BE2C (cell line): Measurements from ENCODE around the gene NCR3LG1.

Experiments
- DNase-seq: peaks from one replicate; pipeline ENCODE4 v3.0.0-alpha.2; 2020
- H3K27me3 ChIP-seq: fragments of 250-450 bp; sonication (Bioruptor Pico); 2 replicates; pipeline ENCODE4 v1.5.1; 2020; ENCODE audit warnings: mild to moderate bottlenecking
- H3K36me3 ChIP-seq: fragments of 250-450 bp; sonication (Bioruptor Pico); 2 replicates; pipeline ENCODE4 v1.5.1; 2020; ENCODE audit warnings: mild to moderate bottlenecking
- H3K4me1 ChIP-seq: fragments of 250-450 bp; sonication (Bioruptor Pico); 2 replicates; pipeline ENCODE4 v1.5.1; 2020
- H3K4me3 ChIP-seq: 2 replicates; pipeline ENCODE4 v1.5.1; 2011; ENCODE audit warnings: low read depth, low read length
- H3K9me3 ChIP-seq: fragments of 250-450 bp; sonication (Bioruptor Pico); 2 replicates; pipeline ENCODE4 v1.5.1; 2020
- CTCF ChIP-seq: IDR thresholded peaks from 2 replicates; pipeline ENCODE4 v1.5.1; 2012; ENCODE audit warnings: mild to moderate bottlenecking, low read depth, low read length

NCR3LG1 gene

GRCh38 chr11:17405232-17406005, 53.8 kb downstream of the NCR3LG1 start:
- H3K36me3 ChIP-seq = no peaks in the 10 kb centered on the region
- no peaks in the 10 kb centered on the region for H3K9me3 ChIP-seq
- peak; percentile 64 for DNase-seq
- peak; percentile 32 for TF ChIP-seq CTCF
- no peaks in the 10 kb centered on the region for H3K4me1 ChIP-seq
- peak overlapping the region; percentile 11; the same call in 1 of the 2 replicates for H3K4me3 ChIP-seq
- H3K27me3 ChIP-seq = no peaks in the 10 kb centered on the region

- Histone ChIP-seq H3K4me3 (peak overlapping the region; percentile 11; the same call in 1 of the 2 replicates), H3K9me3 (no peaks in the 10 kb centered on the region), H3K4me1 (no peaks in the 10 kb centered on the region), H3K27me3 (no peaks in the 10 kb centered on the region), H3K36me3 (no peaks in the 10 kb centered on the region)
- TF ChIP-seq CTCF = no peak
- DNase-seq = no peak
Measured at GRCh38 chr11:17406082-17406817, 54.6 kb downstream of the NCR3LG1 start.

- no peaks in the 10 kb centered on the region for H3K36me3 ChIP-seq
Measured at GRCh38 chr11:17406818-17407149, 55.2 kb downstream of the NCR3LG1 start.

GRCh38 chr11:17407575-17407974, 56.0 kb downstream of the NCR3LG1 start:
- Histone ChIP-seq H3K27me3 (no peaks in the 10 kb centered on the region), H3K9me3 (no peaks in the 10 kb centered on the region), H3K36me3 (no peaks in the 10 kb centered on the region), H3K4me3 (no peak overlapping the region), H3K4me1 (no peaks in the 10 kb centered on the region)
- no peak for DNase-seq
- no peak for TF ChIP-seq CTCF

More at GRCh38 chr11:17406818-17407149, 55.2 kb downstream of the NCR3LG1 start:
- no peak for TF ChIP-seq CTCF
- Histone ChIP-seq H3K27me3 (no peaks in the 10 kb centered on the region), H3K9me3 (no peaks in the 10 kb centered on the region), H3K4me3 (no peak overlapping the region), H3K4me1 (no peaks in the 10 kb centered on the region)
- DNase-seq = no peak

- TF ChIP-seq CTCF = no peak
- no peak overlapping the region for H3K4me3 ChIP-seq
- H3K9me3 ChIP-seq = no peaks in the 10 kb centered on the region
- no peaks in the 10 kb centered on the region for H3K27me3 ChIP-seq
- H3K36me3 ChIP-seq = no peaks in the 10 kb centered on the region
- no peak for DNase-seq
- H3K4me1 ChIP-seq = no peaks in the 10 kb centered on the region
Measured at GRCh38 chr11:17408026-17408425, 56.4 kb downstream of the NCR3LG1 start.

- Histone ChIP-seq H3K4me1 (no peaks in the 10 kb centered on the region), H3K9me3 (no peaks in the 10 kb centered on the region), H3K27me3 (no peaks in the 10 kb centered on the region), H3K36me3 (no peaks in the 10 kb centered on the region), H3K4me3 (no peak overlapping the region)
- no peak for DNase-seq
- no peak for TF ChIP-seq CTCF
Measured at GRCh38 chr11:17408641-17409040, 57.0 kb downstream of the NCR3LG1 start.
